Stimulated activated CD8-positive, alpha-beta memory T cell treated with anti-CD3 and anti-CD28 coated beads, Interleukin-7, amount 100 ng/mL, for 4 hours (primary cell): ENCODE results near the gene CST6.
"Not testable (repeated sequence)": the region's sequence is repeated elsewhere in the genome, so short reads cannot be mapped to it uniquely, and the experiment has no call there.

Source experiments
- DNase-seq, 2 donors: peaks; one replicate each; pipeline ENCODE4 v3.0.0-alpha.2; 2020; ENCODE audit warnings: low read depth in 2 of 2

The CST6 gene

GRCh38 chr11:65983589-65983987 lies 28.2 kb upstream of the CST6 start:
- no peak for DNase-seq

GRCh38 chr11:65987336-65987735 lies 24.5 kb upstream of the CST6 start:
- DNase-seq, result no peak

GRCh38 chr11:65988791-65989592 lies 22.8 kb upstream of the CST6 start:
- DNase-seq, result peak; percentile 77 to 90

GRCh38 chr11:65992056-65992455 lies 19.8 kb upstream of the CST6 start:
- DNase-seq, result no peak

- no peak for DNase-seq
Measured at GRCh38 chr11:65997286-65997685, 14.5 kb upstream of the CST6 start.

- peak; percentile 85 to 91 for DNase-seq
Measured at GRCh38 chr11:66001942-66002647, 9.7 kb upstream of the CST6 start, which contains the start of the genes BANF1 and EIF1AD. TSS of gene BANF1 (plus strand) at chr11:66002503. CDS start at chr11:66003251, 748 bp downstream. TSS of gene EIF1AD (minus strand) at chr11:66002157. CDS start at chr11:66000389, 1,768 bp downstream.

GRCh38 chr11:66002648-66003225 lies 9.1 kb upstream of the CST6 start:
- DNase-seq, result peak in 1 of 2 donors; percentile 74

- no peak for DNase-seq
Measured at GRCh38 chr11:66003291-66003690, 8.5 kb upstream of the CST6 start.

- no peak for DNase-seq
Measured at GRCh38 chr11:66004186-66004585, 7.6 kb upstream of the CST6 start.

GRCh38 chr11:66006134-66006890 lies 5.5 kb upstream of the CST6 start:
- no peak for DNase-seq

GRCh38 chr11:66006891-66007176 lies 5.0 kb upstream of the CST6 start:
- no peak for DNase-seq

GRCh38 chr11:66007201-66007634 lies 4.6 kb upstream of the CST6 start:
- no peak for DNase-seq

- DNase-seq, result no peak
Measured at GRCh38 chr11:66008095-66008467, 3.7 kb upstream of the CST6 start.

- DNase-seq, result no peak
Measured at GRCh38 chr11:66008468-66009101, 3.2 kb upstream of the CST6 start.

GRCh38 chr11:66010036-66010435 lies 1.8 kb upstream of the CST6 start:
- not testable (repeated sequence) for DNase-seq

GRCh38 chr11:66011239-66011784 lies 496 bp upstream of the CST6 start:
- DNase-seq, result no peak

GRCh38 chr11:66012371-66012945 lies 650 bp downstream of the CST6 start:
- no peak for DNase-seq

GRCh38 chr11:66012946-66013761 lies 1.3 kb downstream of the CST6 start:
- no peak for DNase-seq

GRCh38 chr11:66013762-66014100 lies 1.9 kb downstream of the CST6 start:
- no peak for DNase-seq

GRCh38 chr11:66014804-66015453 lies 3.1 kb downstream of the CST6 start:
- no peak for DNase-seq
